Fibroblast of skin of scalp (primary cell): ENCODE data around the gene OLFML2B.

Experiments used
- DNase-seq: peaks from one replicate; pipeline ENCODE4 v3.0.0-alpha.2; 2013

OLFML2B gene

DNA sequence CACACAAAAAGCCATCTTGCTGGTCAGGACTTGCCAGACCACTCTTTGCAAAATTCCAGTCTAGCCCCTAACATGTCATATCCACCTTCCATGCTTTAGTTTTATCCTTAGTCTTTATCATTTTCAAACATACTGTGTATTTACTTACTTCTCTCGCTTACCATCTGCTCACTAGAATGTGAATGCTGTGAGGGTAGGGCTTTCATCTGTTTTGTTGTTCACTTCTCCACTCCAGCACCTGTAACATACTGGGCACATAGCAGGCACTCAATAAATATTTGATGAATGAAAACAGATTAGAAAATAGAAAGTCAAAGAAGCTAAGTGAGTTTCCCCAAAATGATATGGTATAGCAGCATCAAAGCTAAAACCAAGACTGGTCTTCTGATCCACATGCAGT is 79.9 kb downstream of the OLFML2B start:
- no peak for DNase-seq

DNA sequence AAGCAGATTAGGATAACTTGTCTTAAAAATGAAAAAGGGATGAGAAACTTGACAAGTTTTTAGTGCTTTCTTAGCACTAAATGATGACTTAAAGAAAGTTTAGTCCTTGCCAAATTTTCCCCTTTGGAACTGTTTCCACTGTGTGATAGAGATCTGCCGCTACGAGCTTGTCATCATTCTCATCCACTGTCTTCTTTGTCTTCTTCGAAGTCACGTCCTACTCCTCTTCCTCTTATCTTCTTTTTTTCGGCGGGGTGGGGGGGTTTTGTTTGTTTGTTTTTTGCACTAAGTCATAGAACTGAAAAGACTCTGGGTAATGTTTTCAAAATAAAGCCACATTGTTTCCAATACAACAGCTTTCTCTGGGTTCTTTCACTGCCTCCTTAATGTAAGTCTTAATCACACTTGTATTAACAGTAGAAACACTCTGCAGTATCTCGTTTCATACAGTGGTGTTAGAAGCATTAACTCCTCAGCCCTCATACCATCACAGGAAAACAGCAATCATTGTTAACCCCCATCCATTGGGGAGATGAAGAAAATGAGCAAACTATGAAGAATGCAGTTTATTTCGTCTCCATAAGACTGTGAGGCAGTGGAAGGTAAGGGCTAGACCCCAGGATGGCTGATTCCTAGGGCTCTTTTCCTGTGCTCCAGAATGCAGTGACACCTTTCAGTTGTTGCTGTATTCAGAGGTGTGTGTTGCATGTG is 81.8 kb downstream of the OLFML2B start:
- no peak for DNase-seq

DNA sequence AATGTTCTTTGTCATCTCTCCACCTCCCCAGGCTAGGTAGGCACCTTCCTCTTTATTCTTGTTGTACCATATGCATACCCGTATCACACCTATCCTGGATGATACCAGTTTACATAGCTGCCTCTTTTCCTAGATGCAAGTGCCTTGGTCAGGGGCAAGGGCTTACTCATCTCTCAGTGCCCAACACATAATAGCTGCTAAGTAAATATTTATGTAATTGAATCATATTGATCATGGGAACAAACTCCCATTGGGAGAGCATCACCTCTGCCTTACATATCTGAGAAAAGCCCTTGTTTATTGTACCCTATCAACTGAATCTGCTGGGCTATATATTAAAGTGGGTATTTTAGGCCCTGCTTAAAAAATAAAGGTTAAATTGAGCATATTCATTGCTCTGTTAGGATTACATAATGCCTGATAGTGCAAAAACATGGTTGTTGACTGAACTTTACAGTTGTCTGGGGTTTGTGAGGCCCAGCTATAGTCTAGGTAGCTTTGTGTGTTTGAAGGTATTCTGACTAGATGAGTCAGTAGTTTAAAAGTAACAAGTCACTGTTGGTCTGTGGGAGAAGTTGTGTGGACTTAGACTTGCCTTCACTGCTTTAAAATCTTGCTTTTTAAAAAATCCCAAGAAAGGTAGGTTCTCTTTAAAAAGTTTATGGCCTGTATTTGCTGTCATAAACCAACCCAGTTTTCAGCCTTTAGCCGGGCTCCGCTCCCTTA is 82.6 kb downstream of the OLFML2B start:
- DNase-seq = no peak

DNA sequence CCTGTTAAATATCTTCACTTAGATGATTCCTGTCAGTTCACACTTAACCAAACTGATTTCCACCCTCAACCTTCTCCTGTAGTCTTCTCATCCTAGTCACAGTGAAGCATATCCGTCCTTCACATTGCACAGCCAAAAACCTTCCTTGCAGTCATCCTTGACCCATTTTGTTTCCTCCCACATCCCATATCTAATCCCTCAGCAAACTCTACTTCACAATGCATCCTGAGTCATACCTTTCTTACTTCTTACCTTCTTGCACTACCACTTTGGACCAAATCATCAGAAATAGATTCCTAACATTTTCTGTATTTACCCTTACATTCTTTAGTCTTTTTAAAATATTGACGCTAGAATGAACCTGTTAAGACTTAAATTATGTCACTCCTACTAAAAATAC is 86.9 kb downstream of the OLFML2B start:
- DNase-seq = no peak

DNA sequence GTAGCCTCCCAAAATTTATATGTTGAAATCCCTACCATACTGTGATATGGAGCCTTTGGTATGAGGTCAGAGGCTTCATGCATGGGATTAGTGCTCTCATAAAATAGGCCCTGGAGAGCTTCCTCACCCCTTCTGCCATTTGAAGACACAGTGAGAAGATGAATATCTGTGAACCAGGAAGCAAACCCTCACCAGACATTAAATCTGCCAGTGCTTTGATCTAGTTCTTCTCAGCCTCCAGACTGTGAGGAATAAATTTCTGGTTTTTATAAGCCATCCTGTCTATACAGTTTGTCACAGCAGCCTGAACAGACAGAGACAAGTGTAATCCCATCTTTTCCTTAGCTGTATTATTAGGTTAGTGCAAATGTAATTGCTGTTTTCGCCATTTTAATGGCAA is 88.4 kb downstream of the OLFML2B start:
- DNase-seq = no peak

DNA sequence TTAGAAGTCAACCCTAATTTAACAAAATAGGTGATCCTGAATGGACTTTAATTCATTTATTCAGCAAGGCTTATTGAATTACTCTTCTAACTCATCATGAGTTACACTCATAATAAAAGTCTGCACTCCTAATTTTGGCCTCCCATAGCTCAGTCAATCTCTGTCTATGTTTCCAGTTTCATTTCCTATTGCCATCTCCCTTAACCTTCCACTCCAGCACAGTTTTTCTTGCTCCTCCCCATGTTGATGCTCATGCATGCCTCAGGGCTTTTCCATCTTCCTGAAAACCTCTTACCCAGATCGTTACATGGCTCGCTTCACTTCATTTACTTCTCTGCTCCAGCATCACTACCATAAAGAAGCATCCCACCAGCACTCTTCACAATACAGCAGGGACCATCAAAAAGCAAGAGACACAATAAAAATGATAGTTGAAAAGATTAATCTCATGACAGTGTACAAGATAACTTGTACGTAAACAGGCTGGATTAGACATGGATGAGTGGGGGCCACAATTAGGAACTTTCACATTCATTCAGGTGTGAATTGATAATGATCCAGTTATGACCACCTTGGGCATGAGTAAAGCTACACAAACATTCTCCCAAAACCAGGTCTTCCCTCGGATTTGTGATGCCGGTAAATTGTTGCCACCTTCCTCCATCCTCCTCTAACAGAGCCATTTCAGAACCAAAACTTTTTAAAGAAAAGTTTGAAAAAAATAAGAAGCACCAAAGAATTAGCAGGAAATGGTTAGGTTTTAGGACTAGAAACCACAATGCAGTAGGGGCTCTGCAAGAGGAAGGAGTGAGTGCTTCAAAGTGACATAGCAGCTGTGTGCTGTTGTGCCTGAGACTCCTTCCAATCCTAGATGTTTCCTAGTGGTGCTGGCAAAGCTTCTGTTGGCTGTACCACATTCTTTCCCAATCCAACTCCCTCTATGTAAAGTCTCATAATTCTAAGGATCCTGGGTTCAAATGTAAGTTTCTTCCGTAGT is 89.8 kb downstream of the OLFML2B start:
- DNase-seq = no peak
